HG02943 (cell line): ENCODE measurements around the gene ATP11C.
A peak's percentile ranks its signal among the peaks of the same experiment; 100 is the strongest.

Source experiments
- ATAC-seq: cut with Tn5 transposase; IDR thresholded peaks from one replicate; pipeline ENCODE4 v1.9.1; 2021; ENCODE audit warnings: mild to moderate bottlenecking, low read depth, moderate library complexity; ENCODE audit not compliant: unreplicated experiment

ATP11C gene

DNA sequence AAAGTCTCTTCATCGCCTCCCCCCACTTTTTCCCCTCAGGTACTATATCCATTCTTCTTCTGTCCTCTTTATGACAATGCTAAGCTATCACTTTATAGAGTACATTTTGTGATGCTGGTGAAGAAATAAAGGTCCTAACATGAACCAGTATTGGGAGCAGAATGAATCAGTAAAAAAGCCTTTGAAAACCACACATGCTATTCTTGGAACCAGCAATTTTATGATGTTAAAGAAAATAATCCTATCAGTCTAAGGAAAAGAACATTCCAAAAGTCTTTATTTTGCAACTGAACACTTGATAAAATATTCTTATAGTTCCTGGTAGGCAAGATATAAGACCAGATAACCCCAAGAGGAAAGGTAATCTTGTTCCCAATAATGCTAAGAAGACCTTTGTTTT is 117.1 kb downstream of the ATP11C start:
- no peak for ATAC-seq

DNA sequence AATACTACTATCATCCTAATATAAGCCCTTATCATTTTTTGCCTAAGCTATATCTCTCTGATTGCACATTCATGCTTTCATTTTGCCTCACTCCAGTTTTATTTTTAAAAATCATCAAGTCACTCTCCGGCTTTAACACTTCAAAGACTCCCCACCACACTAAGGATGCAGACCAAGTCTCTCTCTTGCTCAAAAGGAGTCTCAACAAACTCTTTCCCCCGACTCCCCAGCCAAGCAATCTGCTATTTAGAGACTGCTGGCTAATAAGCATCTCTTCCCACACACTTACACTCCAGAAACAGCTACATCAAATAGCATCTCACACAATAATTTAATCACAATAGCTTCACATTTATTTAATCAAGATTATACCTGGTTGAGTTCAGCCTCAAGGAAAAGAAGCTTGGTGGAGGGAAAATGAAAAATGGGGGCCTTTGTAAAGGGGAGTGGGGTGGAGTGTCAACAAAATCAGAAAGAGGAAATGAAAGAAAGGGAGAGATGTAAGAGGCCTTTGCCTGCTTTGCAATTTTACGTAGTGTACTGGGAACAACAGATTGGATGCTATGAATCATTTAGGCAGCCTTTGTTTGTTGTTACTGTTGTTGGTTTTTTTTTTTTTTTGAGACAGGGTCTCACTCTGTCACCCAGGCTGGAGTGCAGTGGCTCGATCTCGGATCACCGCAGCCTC is 120.8 kb downstream of the ATP11C start:
- ATAC-seq = no peak

GRCh38 chrX:139804482-139804881 is 128.4 kb downstream of the ATP11C start:
- no peak for ATAC-seq

DNA sequence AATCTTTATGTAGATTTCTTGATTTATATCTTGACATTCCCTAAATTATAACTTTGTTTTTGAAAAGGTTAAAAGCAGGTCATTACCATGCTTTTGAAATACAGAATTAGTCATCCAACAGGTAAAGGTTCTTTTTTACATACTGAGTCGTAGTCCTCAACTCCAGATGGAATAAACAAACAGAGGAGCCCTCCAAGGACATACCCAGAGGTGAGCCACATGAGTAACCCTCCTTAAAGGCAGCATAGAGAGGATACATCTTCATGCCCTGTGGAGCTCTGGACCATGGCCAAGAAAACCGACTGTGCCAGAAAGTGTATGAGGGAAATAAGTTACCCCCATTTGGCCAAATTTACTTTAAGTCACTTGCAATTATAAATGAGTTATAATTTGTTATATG is 129.6 kb downstream of the ATP11C start:
- no peak for ATAC-seq

DNA sequence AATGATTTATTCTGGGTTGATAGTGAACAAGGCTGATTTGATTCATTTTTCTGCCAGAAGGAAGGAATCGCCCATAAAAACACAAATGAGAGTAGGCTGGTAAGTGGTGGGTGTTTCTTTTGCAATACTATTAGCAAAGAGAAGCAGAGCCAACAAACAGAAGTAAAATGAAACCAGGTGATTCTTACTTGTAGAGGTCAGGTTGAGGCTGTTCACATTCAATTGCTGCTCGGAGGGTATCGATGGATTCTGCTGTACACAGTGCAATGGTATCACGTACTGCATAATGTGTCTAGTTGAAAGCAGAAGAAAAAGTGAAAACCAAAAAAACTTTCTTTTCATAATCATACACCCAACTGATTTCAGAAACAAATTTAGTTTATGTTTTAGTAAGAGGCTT is 130.8 kb downstream of the ATP11C start:
- ATAC-seq = no peak

GRCh38 chrX:139801397-139801813 is 131.4 kb downstream of the ATP11C start:
- ATAC-seq = no peak

DNA sequence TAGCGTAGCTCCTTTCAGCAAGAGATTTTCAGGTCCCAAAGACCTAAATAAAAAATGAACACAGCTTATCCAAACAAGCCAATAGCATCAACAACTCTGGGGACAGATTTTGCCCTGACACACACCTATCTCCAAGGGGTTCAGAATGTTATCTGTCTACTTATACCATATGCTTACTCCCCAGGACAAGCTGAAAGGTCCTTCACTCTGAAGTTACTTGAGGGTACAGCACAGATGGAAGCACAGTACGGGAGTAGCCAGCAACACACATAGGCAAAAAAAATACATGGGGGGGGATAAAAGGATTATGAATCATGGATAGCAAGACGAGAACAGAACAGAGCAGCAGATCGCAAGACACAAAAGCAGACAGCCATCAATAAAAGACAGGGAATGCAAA is 134.2 kb downstream of the ATP11C start:
- no peak for ATAC-seq

- peak; percentile 99 for ATAC-seq
Measured at GRCh38 chrX:139795196-139795595, 137.7 kb downstream of the ATP11C start.

GRCh38 chrX:139787601-139788000 is 145.3 kb downstream of the ATP11C start:
- no peak for ATAC-seq

DNA sequence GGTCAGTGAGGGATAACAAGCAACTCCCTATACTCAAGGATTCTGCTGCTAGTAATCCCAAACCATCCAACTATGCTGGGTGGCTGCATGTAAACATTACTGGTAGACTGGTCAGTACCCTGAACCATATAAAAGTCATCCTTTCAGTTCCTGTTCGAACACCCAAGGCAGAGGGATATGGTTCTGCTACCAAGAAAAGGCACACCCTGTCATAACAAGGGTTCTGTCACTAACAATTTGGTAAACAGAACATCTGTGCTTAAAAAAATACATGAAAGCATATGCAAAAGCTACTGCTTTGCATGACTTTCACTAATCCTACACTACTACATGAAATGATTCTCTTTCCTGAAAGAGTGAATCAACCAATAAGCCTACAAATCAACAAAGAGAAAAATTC is 148.0 kb downstream of the ATP11C start:
- ATAC-seq = peak; percentile 73

GRCh38 chrX:139783959-139784358 is 148.9 kb downstream of the ATP11C start:
- ATAC-seq = no peak

DNA sequence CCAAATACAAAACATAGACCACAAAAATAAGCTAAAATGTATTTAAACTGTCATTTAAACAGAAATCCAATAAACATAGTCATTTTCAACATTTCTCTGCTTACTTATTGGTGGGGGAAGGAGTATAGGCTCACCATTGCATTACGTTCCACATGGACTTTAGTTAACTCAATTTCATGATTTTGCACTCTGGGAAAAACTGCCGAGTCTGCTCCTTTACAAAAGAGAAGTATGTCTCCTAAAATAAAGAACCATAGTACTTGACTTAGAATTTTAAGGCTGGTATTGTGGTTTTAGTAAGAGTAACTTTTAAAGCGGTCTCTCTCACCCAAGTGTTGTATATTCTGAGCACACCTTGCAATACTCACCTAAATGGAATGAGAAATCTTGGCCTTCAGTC is 149.8 kb downstream of the ATP11C start:
- no peak for ATAC-seq

GRCh38 chrX:139776599-139776998 is 156.3 kb downstream of the ATP11C start:
- ATAC-seq = no peak

DNA sequence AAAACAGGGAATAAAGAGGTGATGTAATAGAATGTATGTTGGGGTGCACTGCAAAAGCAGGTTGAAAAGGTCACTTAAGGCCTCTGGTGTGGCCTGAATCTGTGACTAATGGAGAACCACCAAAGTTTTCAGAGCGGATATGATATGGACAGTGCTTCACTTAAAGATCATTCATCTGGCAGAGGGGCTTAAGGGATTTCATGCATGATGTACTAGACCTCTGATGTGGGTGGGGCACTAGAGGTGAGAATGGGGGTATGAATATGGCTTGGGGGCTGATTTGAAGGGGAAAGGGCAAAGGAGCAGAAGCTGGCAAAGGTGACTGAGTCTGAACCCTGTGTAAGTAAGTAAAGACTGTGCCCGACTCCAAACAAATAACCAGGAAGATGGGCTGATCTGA is 162.5 kb downstream of the ATP11C start:
- ATAC-seq = no peak

GRCh38 chrX:139766545-139766983 is 166.3 kb downstream of the ATP11C start:
- ATAC-seq = peak; percentile 51

GRCh38 chrX:139762400-139763183 is 170.3 kb downstream of the ATP11C start:
- no peak for ATAC-seq

DNA sequence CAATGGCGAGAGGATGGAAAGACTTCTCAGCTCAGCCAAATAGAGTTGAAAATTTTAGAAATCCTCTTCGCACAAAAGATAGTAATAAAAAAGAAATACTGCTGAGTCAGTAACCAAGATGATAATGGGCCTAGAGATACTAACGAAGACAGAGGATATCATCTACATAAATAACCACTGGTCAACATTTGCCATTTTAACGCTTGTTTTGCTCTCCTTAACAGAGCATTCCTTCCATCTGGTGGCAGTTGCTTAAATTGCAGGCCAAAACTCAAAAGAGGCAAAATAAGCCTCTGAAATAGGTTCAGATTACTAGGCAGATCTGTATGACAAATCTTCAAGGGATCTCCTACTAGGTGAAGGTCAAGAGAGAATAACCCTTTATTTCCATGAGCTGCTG is 173.2 kb downstream of the ATP11C start:
- no peak for ATAC-seq

DNA sequence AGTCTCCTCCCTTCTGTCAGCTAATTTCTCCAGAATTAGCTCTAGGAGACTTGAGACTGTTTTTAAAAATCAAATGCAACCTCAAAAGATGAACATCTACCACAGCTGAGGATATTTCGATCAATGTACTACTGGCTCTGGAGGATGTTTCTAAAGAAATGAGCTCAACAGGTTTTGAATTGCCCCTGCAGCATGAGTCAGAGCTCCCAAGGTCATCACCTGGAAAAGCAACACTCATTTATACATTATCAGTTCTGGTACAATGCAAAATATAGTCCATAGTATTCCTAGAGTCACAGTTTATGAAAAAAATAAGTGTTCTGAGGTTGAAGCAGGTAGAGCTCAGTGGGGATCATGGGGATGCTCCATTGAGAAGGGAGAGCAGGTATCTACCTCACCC is 174.0 kb downstream of the ATP11C start:
- no peak for ATAC-seq

DNA sequence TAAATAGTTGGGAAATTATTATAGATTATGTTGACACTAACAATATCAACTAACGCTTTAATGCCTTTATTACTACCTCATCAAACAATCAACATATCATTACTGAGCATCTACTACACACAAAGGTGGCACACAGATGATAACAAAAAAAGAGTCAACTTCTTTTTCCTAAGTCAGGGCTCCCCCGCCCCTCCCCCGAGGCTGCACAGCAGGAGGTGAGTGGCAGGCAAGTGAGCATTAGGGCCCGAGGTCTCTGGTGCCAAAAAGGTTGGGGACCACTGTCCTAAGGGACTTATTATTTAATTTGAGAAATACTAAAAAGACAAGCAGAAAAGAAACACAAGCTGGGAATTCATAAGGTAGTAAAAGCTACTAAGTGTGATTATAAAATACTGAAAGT is 174.6 kb downstream of the ATP11C start:
- no peak for ATAC-seq

DNA sequence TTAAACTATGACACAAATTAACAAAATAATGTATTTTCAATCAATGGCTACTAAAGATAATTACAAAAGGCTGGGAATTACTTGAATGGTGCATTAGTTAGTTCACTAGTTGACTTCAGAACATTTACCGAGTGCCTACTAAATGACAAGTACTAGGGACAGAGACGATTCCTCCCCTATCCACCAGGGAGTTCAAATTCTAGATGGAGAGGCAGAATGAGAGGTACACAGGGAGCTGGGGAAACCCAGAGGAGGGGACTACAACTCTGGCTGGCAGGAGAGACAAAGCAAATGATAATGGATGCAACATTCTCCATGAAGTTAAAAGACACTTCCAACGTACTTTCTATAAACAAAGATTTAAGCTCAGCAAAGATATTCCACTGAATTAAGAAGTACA is 181.8 kb downstream of the ATP11C start:
- ATAC-seq = no peak

DNA sequence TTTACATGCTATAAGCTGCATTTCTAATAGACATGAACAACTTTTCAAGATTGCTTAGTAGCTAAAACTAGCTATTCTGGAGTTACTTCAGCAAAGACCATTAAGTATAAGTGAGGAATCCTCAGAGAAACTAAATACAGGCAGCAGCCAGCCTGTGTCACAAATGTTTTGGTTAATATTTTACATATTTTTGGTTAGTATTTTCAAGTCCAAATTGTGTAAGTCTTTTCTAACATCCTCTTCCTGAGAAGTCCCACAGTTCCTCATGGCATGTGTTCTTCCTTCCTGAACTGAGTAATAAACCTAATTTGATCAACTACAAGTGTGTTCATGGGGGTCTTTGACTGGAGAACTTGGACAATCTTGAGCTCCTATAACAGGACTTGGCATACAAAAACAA is 182.5 kb downstream of the ATP11C start:
- no peak for ATAC-seq

- peak; percentile 77 for ATAC-seq
Measured at GRCh38 chrX:139739138-139739537, 193.7 kb downstream of the ATP11C start.
